IMR-90 (cell line): ENCODE measurements around the gene AMBRA1. TPM values are rescaled to one million over a fixed set of nuclear protein-coding genes. Genes with fewer than 3 reads are reported as not detected.

Experiments
- ATAC-seq: fragments of 200-7000 bp; cut with Tn5 transposase; 2 replicates; pipeline ENCODE4 v1.9.1; 2020; ENCODE audit warnings: low read depth, mild to moderate bottlenecking, moderate library complexity
- BruUV-seq: library from RNA; stranded (reverse); fragments of 400-500 nt; replicated peaks from 2 replicates; lab custom pipeline; 2021; lab: Mats Ljungman, UMichigan
- CTCF ChIA-PET: fragments of 300-600 bp; formaldehyde crosslinking; extraction: SDS; loops from one replicate; lab custom pipeline; 2021; ENCODE audit warnings: antibody characterized with exemption; lab: Yijun Ruan, JAX
- POLR2A ChIA-PET: fragments of 300-600 bp; sonication (Branson Sonifier 250); formaldehyde crosslinking; loops from one replicate; lab custom pipeline; 2022; ENCODE audit warnings: antibody characterized with exemption; ENCODE audit not compliant: unreplicated experiment; lab: Charles Lee
- DNase-seq: peaks from one replicate; pipeline ENCODE4 v3.0.0; 2013
- H2AFZ ChIP-seq: replicated peaks from 2 replicates; pipeline ENCODE3; 2013; ENCODE audit warnings: low read length, mild to moderate bottlenecking; ENCODE audit not compliant: poor library complexity
- H2AK5ac ChIP-seq: 2 replicates; pipeline ENCODE4 v1.6.1; 2013; ENCODE audit warnings: low read depth, low read length, inconsistent platforms
- H2AK9ac ChIP-seq: replicated peaks from 2 replicates; pipeline ENCODE3; 2013; ENCODE audit warnings: mild to moderate bottlenecking, low read depth, low read length, moderate library complexity; ENCODE audit not compliant: poor library complexity
- H2BK120ac ChIP-seq: 2 replicates; pipeline ENCODE4 v1.6.1; 2013; ENCODE audit warnings: low read depth, low read length, inconsistent platforms
- H2BK15ac ChIP-seq: 3 replicates; pipeline ENCODE4 v1.6.1; 2013; ENCODE audit warnings: low read depth, low read length, inconsistent platforms
- H2BK20ac ChIP-seq: 2 replicates; pipeline ENCODE4 v1.6.1; 2013; ENCODE audit warnings: low read depth, mild to moderate bottlenecking, inconsistent platforms, low read length, moderate library complexity
- H2BK5ac ChIP-seq: 2 replicates; pipeline ENCODE4 v1.6.1; 2013; ENCODE audit warnings: mild to moderate bottlenecking, low read depth, low read length, inconsistent platforms; ENCODE audit not compliant: poor library complexity, severe bottlenecking
- H3K14ac ChIP-seq: replicated peaks from 2 replicates; pipeline ENCODE4 v1.6.1; 2013; ENCODE audit warnings: low read depth, low read length, inconsistent platforms
- H3K18ac ChIP-seq: 2 replicates; pipeline ENCODE4 v1.6.1; 2013; ENCODE audit warnings: low read depth, low read length, control low read depth
- H3K23ac ChIP-seq: 2 replicates; pipeline ENCODE4 v1.6.1; 2013; ENCODE audit warnings: low read depth, low read length, inconsistent platforms
- H3K27ac ChIP-seq: 2 replicates; pipeline ENCODE4 v1.5.1; 2013; ENCODE audit warnings: mild to moderate bottlenecking, control low read depth, low read length; ENCODE audit not compliant: insufficient read depth
- H3K27me3 ChIP-seq: 2 replicates; pipeline ENCODE4 v1.6.1; 2013; ENCODE audit warnings: low read length; ENCODE audit not compliant: control insufficient read depth, insufficient read depth
- H3K36me3 ChIP-seq: 2 replicates; pipeline ENCODE4 v1.6.1; 2013; ENCODE audit warnings: low read length, mixed read lengths; ENCODE audit not compliant: control insufficient read depth, insufficient read depth
- H3K4ac ChIP-seq: 2 replicates; pipeline ENCODE4 v1.6.1; 2013; ENCODE audit warnings: low read depth, low read length, inconsistent platforms
- H3K4me1 ChIP-seq: 2 replicates; pipeline ENCODE4 v1.6.1; 2013; ENCODE audit warnings: low read length, mixed read lengths; ENCODE audit not compliant: control insufficient read depth, insufficient read depth
- H3K4me2 ChIP-seq: 2 replicates; pipeline ENCODE4 v1.6.1; 2013; ENCODE audit warnings: low read depth, mild to moderate bottlenecking, control low read depth, low read length, moderate library complexity
- H3K4me3 ChIP-seq: 2 replicates; pipeline ENCODE4 v1.5.1; 2013; ENCODE audit warnings: low read depth, mild to moderate bottlenecking, control low read depth, low read length, moderate library complexity; ENCODE audit not compliant: insufficient read depth
- H3K56ac ChIP-seq: 2 replicates; pipeline ENCODE4 v1.6.1; 2013; ENCODE audit warnings: low read length, inconsistent platforms; ENCODE audit not compliant: insufficient read depth; ENCODE audit errors: extremely low read depth
- H3K79me1 ChIP-seq, 2 experiments: 2 replicates each; pipeline ENCODE4 v1.6.1; 2013; ENCODE audit warnings: low read length in 2 of 2, inconsistent platforms in 1 of 2, low read depth in 1 of 2
- H3K9ac ChIP-seq: 2 replicates; pipeline ENCODE4 v1.6.1; 2013; ENCODE audit warnings: low read depth, low read length, control low read depth
- H3K9me1 ChIP-seq: 2 replicates; pipeline ENCODE4 v1.6.1; 2013; ENCODE audit warnings: low read length, inconsistent platforms; ENCODE audit not compliant: insufficient read depth
- H3K9me3 ChIP-seq: 2 replicates; pipeline ENCODE4 v1.6.1; 2013; ENCODE audit warnings: low read length; ENCODE audit not compliant: control insufficient read depth, insufficient read depth
- H4K20me1 ChIP-seq: 2 replicates; pipeline ENCODE4 v1.6.1; 2013; ENCODE audit warnings: low read length, inconsistent platforms; ENCODE audit not compliant: insufficient read depth
- H4K5ac ChIP-seq: 2 replicates; pipeline ENCODE4 v1.6.1; 2013; ENCODE audit warnings: mild to moderate bottlenecking, low read depth, low read length, control low read depth
- H4K8ac ChIP-seq, 2 experiments: 2 replicates each; pipeline ENCODE4 v1.6.1; 2013; ENCODE audit warnings: low read depth in 2 of 2, low read length in 2 of 2, control low read depth in 1 of 2, inconsistent platforms in 1 of 2
- H4K91ac ChIP-seq: 2 replicates; pipeline ENCODE4 v1.6.1; 2013; ENCODE audit warnings: low read depth, low read length, inconsistent platforms; ENCODE audit not compliant: insufficient read depth
- BHLHE40 ChIP-seq: fragments of 150-350 bp; IDR thresholded peaks from 2 replicates; pipeline ENCODE4 v1.6.1; 2016; ENCODE audit warnings: mild to moderate bottlenecking, low read depth, low read length
- MAZ ChIP-seq: IDR thresholded peaks from 2 replicates; pipeline ENCODE4 v1.6.1; 2012; ENCODE audit warnings: low read depth, mild to moderate bottlenecking, low read length, improper control_type of control experiment, moderate library complexity, borderline replicate concordance
- USF2 ChIP-seq: fragments of 150-350 bp; IDR thresholded peaks from 2 replicates; pipeline ENCODE4 v1.6.1; 2017; ENCODE audit warnings: mild to moderate bottlenecking, antibody characterized with exemption, low read length, low read depth
- WGBS, 2 experiments: methylation state at CpG; one replicate each; pipeline versions ENCODE4 v1.1.5 to v1.1.7; 2013; ENCODE audit warnings: missing lambda C conversion rate in 2 of 2; ENCODE audit not compliant: insufficient read length in 1 of 2; ENCODE audit errors: extremely low coverage in 2 of 2; 5-methylcytosine and 5-hydroxymethylcytosine counted together
- dilution Hi-C: fragments of 300-500 bp; cut with HindIII; formaldehyde crosslinking; loops from one replicate; pipeline ENCODE4 v1.14.3; 2018; ENCODE audit warnings: low sequenced_read_pairs; ENCODE audit not compliant: unreplicated experiment
- in situ Hi-C: fragments of 300-500 bp; cut with MboI; formaldehyde crosslinking; loops from 3 replicates; pipeline ENCODE4 v1.14.3; 2019; ENCODE audit warnings: low sequenced_read_pairs, inconsistent platforms, mixed read lengths
- intact Hi-C: fragments of 100-400 bp; cut with micrococcal nuclease; formaldehyde crosslinking; loops from 2 replicates; pipeline ENCODE4 v1.10.0; 2022
- polyA plus RNA-seq, 3 experiments: library from polyadenylated mRNA; depleted of rRNA; stranded (reverse); fragments of >200 nt; gene quantifications; 2 replicates each; pipeline ENCODE4 v1.2.3, GENCODE V29; 2012; ENCODE audit warnings: low replicate concordance in 1 of 3
- total RNA-seq: library from RNA; depleted of rRNA; stranded (reverse); fragments of >200 nt; gene quantifications from 2 replicates; pipeline ENCODE4 v1.2.3, GENCODE V29; 2012

AMBRA1 gene
- total and polyA plus RNA-seq, 2 of the 4 experiments (the other 2 are of a cell fraction), result 9.4 to 18.3 TPM

- no peak overlapping the region for H4K91ac ChIP-seq
- H2BK20ac ChIP-seq, result no peak overlapping the region
- H3K79me1 ChIP-seq, result peaks cover 0 to 11% of the 10 kb centered on the region in 2 experiments; a peak in 2 of 4 replicates
- H2AK5ac ChIP-seq, result no peak overlapping the region
- H2BK15ac ChIP-seq, result no peak overlapping the region
- dilution Hi-C loops, result no loop called here
- no peak overlapping the region for H3K4me3 ChIP-seq
- no peak overlapping the region for H3K27ac ChIP-seq
- H3K4ac ChIP-seq, result no peak overlapping the region
- no peak overlapping the region for H3K18ac ChIP-seq
- H2BK120ac ChIP-seq, result no peak overlapping the region
- ChIA-PET POLR2A (no interaction called here), CTCF (interaction anchor here (0.6 to 1.2 kb wide), 2 partner anchors 143 to 262 kb away, joined by 3 read pairs; no protein-coding TSS in a partner anchor)
- 0 out of 2 replicates have a peak, but pooled peaks cover 5% of the 10 kb centered on the region for H3K9me1 ChIP-seq
- no peaks in the 10 kb centered on the region for H3K9me3 ChIP-seq
- H3K56ac ChIP-seq, result no peak overlapping the region
- intact Hi-C loops, result loop anchor here (10.0 kb wide), 1 partner anchor 298 kb away; no protein-coding TSS in a partner anchor
- no peak overlapping the region for H4K8ac ChIP-seq
- H3K27me3 ChIP-seq, result peaks cover 33% of the 10 kb centered on the region
- no peak overlapping the region for H3K9ac ChIP-seq
- H3K4me1 ChIP-seq, result peaks cover 12% of the 10 kb centered on the region; the same call in 1 of the 2 replicates
- H2AFZ ChIP-seq, result no peak overlapping the region
- in situ Hi-C loops, result no loop called here
- H2AK9ac ChIP-seq, result no peak overlapping the region
- ATAC-seq, result no peak
- H3K14ac ChIP-seq, result no peak overlapping the region
- no peak overlapping the region for H4K5ac ChIP-seq
- H3K4me2 ChIP-seq, result no peak overlapping the region
- peaks cover 10% of the 10 kb centered on the region for H4K20me1 ChIP-seq
- no peaks in the 10 kb centered on the region for H3K36me3 ChIP-seq
- TF ChIP-seq BHLHE40 (peak; percentile 81), MAZ (no peak), USF2 (peak; percentile 35; the same call in 1 of the 2 replicates)
- no CpG with 5 or more reads among the region's 4 CpGs for WGBS, 2 experiments
- H3K23ac ChIP-seq, result no peak overlapping the region
- H2BK5ac ChIP-seq, result no peak overlapping the region
- no TSS peak for BruUV-seq
- peak; percentile 51 for DNase-seq
Observed at GRCh38 chr11:46386674-46387073, 207.1 kb downstream of the AMBRA1 start.
